Endothelial cell of coronary artery (primary cell): ENCODE measurements around the gene DEXI. TPM values are rescaled to one million over a fixed set of nuclear protein-coding genes. Genes with fewer than 3 reads are reported as not detected.

Experiments used
- total RNA-seq: library from RNA; depleted of rRNA; stranded (reverse); fragments of >200 nt; gene quantifications from 2 replicates; pipeline ENCODE4 v1.2.3, GENCODE V29; 2014

Gene DEXI
- 39.9 and 45.6 TPM in 2 replicates for total RNA-seq

GRCh38 chr16:10942352-10943063 is at the start of gene DEXI:
Gene DEXI, minus strand, starts transcription at chr16:10942468. Its CDS starts 463 bp downstream, at chr16:10942005.

DNA sequence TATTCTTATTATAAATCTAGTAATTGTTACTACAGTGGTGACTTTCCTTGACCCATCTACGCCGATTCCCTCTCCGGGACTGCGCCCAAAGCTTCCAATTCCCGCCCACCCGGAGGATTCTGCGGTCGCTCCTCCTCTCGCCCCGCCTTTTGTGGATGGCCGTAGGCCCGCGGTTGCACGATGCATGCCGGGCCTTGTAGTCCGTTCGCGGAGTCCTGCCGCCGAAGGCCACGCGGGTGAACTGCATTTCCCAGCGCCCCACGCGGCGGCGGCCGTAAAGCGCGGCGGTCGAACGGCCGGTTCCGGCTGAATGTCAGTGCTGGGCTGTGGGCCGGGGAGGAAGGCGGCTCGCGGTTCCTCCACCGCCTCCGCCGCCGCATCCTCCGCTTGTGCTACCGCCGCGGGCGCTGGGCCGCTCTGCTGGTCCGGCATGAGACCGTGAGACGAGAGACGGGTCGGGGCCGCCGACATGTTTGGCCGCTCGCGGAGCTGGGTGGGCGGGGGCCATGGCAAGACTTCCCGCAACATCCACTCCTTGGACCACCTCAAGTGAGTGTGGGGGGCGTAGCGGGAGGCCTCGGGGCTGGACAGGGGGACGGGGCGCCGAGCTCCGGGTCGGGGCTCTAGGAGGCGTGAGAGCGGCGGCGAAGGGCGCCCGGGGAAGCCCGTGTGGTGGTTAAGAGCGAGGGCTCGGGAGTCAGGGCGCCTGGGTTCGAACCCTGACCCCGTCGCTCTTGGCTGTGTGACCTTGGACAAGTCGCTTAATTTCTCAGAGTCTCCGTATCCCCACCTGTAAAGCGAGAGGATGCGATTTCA is 2.2 kb upstream of the DEXI start, which contains the start of gene CLEC16A:
CLEC16A (plus strand) TSS at position 316 of the 816 bp plus-strand sequence; CDS start at position 470, 154 bp downstream.

Other genes with a start within 250 kb of the DEXI start
- gene TEKT5, start 247.5 kb downstream of the DEXI start, total RNA-seq = not detected in 2 replicates
- 18.4 and 25.7 TPM in 2 replicates for gene NUBP1, start 198.6 kb downstream of the DEXI start, total RNA-seq
- gene TVP23A, start 123.7 kb downstream of the DEXI start, total RNA-seq = not detected in 2 replicates
- gene CIITA, start 65.3 kb downstream of the DEXI start, total RNA-seq = 0.09 TPM in 2 replicates
- 17.5 and 22.9 TPM in 2 replicates for gene CLEC16A, start 2.1 kb upstream of the DEXI start, total RNA-seq